Activated naive CD4-positive, alpha-beta T cell treated with anti-CD3 and anti-CD28 coated beads for 36 hours (primary cell): ENCODE data around the gene PPARA. TPM values are rescaled to one million over a fixed set of nuclear protein-coding genes. Genes with fewer than 3 reads are reported as not detected.

Experiments
- CTCF ChIA-PET: fragments of 350-600 bp; sonication (Branson Sonifier 250); formaldehyde crosslinking; loops from one replicate; lab custom pipeline; 2021; ENCODE audit warnings: antibody characterized with exemption; lab: Charles Lee
- DNase-seq: peaks from one replicate; pipeline ENCODE4 v3.0.0-alpha.2; 2020
- H3K27ac Mint-ChIP-seq: one replicate; pipeline ENCODE4 v1.8.0; 2021; ENCODE audit warnings: mild to moderate bottlenecking, mixed read lengths
- H3K27me3 Mint-ChIP-seq: one replicate; pipeline ENCODE4 v1.8.0; 2021; ENCODE audit warnings: low read depth, mixed read lengths
- H3K36me3 Mint-ChIP-seq: one replicate; pipeline ENCODE4 v1.8.0; 2021; ENCODE audit warnings: low read depth, mixed read lengths
- H3K4me1 Mint-ChIP-seq: one replicate; pipeline ENCODE4 v1.8.0; 2021; ENCODE audit warnings: low read depth, mixed read lengths
- H3K4me3 Mint-ChIP-seq: one replicate; pipeline ENCODE4 v1.8.0; 2021; ENCODE audit warnings: mild to moderate bottlenecking, moderate library complexity, mixed read lengths
- H3K9me3 Mint-ChIP-seq: one replicate; pipeline ENCODE4 v1.8.0; 2021; ENCODE audit warnings: mixed read lengths
- intact Hi-C: fragments of 100-400 bp; cut with micrococcal nuclease; formaldehyde crosslinking; loops from one replicate; pipeline ENCODE4 v1.15.1; 2023
- total RNA-seq, 2 experiments: library from RNA; stranded (reverse); gene quantifications; one replicate each; pipeline ENCODE4 v1.2.3, GENCODE V29; 2021

Gene PPARA
- total RNA-seq, 2 experiments from 2014 or later = 4.9 to 6.5 TPM

DNA sequence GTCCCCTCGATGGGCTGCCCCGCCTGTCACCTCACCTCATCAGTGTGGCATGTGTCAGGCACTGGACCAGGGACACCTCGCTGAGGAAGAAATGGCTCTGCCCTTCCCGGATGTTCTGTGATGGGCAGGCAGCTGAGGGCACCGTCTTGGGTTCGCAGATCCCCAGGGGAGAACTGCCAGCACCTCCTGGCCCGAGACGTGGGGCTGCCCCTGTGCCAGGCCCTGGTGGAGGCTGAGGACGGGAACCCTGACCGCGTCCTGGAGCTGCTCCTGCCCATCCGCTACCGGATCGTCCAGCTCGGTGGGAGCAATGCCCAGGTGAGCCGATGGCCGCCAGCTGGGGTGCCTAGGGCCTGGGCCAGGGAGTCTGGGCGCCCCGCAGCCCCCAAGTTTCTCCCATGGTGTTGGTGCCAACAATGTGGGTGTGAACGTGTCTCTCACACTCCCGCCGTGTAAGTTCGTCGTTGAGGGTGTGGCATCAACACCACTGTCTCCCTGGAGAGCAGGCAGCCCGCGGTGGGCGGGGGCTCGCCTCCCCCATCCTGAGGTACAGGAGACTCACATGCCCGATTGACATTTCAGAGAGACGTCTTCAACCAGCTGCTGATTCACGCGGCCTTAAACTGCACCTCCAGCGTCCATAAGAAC lies 139.0 kb downstream of the PPARA start:
- Mint-ChIP-seq H3K27me3 (no peaks in the 10 kb centered on the region), H3K36me3 (no peaks in the 10 kb centered on the region), H3K27ac (no peak overlapping the region), H3K4me3 (no peak overlapping the region), H3K4me1 (peaks cover 2% of the 10 kb centered on the region), H3K9me3 (peaks cover 1% of the 10 kb centered on the region)
- intact Hi-C loops = no loop called here
- CTCF ChIA-PET = no interaction called here
- no peak for DNase-seq

DNA sequence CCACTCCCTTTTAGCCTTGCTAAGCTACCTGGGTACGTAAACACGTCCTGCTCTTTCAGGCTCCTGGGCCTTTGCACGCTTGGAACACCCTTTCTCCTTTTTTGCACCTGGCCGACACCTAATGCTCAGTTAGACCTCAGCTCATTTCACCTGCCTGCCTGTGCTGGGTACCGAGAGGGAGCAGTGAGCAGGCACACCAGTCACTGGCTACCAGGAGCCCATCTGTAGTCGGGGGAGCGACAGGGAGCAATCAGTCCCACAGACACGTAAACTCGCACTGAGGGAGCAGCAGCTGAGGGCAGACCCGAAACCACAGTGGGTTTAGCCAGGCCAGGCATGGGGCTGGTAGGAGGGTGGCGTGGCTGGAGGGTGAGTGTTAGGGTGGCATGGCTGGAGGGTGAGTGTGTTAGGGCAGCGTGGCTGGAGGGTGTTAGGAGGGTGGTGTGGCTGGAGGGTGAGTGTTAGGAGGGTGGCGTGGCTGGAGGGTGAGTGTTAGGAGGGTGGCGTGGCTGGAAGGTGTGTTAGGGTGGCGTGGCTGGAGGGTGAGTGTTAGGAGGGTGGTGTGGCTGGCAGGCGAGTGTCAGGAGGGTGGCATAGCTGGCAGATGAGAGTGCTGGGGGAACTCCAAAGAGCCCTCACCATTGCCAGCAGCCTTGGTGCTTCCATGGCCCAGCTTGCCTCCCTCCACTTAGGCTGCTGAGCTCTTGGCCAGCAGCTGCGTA lies 140.0 kb downstream of the PPARA start:
- CTCF ChIA-PET = no interaction called here
- no peaks in the 10 kb centered on the region for H3K36me3 Mint-ChIP-seq
- no peak overlapping the region for H3K4me3 Mint-ChIP-seq
- H3K9me3 Mint-ChIP-seq = peaks cover 1% of the 10 kb centered on the region
- no peaks in the 10 kb centered on the region for H3K27me3 Mint-ChIP-seq
- intact Hi-C loops = no loop called here
- H3K4me1 Mint-ChIP-seq = peaks cover 5% of the 10 kb centered on the region
- no peak for DNase-seq
- H3K27ac Mint-ChIP-seq = no peak overlapping the region

DNA sequence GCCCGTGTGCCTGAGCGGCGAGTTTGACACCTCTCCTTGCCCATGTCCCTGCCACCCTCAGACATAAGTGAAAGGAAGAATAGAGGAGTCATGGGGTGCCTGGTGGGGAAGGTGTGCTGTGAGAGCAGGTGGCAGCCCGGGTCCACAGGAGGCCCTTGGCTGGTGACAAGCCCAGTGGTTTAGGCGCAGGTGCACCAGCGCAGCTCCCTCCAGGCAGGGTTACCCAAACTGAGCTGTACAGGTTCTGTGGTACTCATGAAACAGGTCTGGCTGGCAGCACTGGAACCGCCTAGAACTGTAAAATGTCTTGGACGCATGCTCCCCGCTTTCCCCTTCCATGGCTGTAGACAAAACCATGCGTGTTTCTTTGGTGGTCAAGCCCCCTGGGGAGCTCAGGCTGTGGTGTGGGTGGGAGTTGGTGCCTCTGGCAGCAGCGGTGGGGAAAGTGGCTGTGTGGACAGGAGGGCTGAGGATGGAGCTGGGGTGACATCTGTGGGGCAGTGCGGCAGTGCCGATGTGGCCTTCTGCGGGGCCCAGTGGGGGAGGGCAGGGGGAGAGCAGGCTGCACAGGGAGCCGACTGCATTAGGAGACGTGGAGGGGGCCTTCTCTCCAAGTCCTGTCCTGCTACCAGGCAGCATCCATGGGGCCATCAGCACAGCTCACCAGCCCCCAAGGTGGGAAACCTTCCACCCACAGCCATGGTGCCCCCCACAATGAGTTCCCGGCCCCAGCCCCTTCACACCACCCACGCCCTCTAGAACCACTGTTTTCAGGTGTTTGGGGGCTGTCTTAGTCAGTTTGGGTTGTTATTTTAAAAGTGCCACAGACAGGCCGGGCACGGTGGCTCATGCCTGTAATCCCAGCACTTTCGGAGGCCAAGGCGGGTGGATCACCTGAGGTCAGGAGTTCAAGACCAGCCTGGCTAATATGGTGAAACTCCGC lies 140.8 kb downstream of the PPARA start:
- Mint-ChIP-seq H3K27me3 (no peaks in the 10 kb centered on the region), H3K4me3 (no peak overlapping the region), H3K9me3 (peaks cover 1% of the 10 kb centered on the region), H3K36me3 (peaks cover under 1% of the 10 kb centered on the region), H3K4me1 (peaks cover 11% of the 10 kb centered on the region), H3K27ac (no peak overlapping the region)
- intact Hi-C loops = no loop called here
- no peak for DNase-seq
- CTCF ChIA-PET = no interaction called here

DNA sequence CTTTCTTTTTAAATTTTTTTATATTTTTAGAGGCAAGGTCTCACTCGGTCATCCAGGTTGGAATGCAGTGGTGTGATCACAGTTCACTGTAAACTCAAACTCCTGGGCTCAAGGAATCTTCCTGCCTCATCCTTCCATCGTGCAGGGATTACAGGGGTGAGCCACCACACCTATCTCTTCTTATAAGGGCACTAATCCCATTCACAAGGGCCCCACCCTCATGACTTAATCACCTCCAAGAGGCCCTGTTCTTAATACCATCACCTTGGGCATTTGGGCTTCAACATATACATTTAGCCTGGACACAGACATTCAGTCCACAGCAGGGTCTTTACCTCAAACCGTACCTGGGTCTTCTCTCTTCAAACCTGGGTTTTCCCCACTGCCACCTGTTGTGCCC lies 141.8 kb downstream of the PPARA start:
- peaks cover 15% of the 10 kb centered on the region for H3K4me1 Mint-ChIP-seq
- H3K36me3 Mint-ChIP-seq = peaks cover 2% of the 10 kb centered on the region
- intact Hi-C loops = no loop called here
- peaks cover 1% of the 10 kb centered on the region for H3K9me3 Mint-ChIP-seq
- no peak overlapping the region for H3K4me3 Mint-ChIP-seq
- CTCF ChIA-PET = no interaction called here
- DNase-seq = no peak
- no peak overlapping the region for H3K27ac Mint-ChIP-seq
- H3K27me3 Mint-ChIP-seq = no peaks in the 10 kb centered on the region

DNA sequence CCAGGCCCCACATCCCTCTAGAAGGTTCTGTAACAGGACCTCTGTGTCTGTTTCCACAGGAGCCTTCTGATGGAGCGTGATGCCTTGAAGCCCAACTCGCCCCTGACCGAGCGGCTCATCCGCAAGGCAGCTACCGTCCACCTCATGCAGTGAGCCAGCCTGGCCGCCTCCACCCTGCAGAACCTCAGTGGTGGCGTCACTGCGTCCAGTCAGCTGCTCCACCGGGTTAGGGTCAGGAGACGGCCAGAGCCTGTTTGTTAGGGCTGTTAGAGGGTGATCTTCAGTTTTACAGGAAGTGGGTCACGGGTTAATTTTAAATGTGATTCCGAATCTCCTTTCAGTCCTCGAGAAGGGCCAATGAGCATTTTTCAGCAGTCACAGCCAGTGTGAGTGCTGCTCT lies 142.4 kb downstream of the PPARA start:
- H3K27ac Mint-ChIP-seq = no peak overlapping the region
- DNase-seq = no peak
- H3K27me3 Mint-ChIP-seq = no peaks in the 10 kb centered on the region
- no peak overlapping the region for H3K4me3 Mint-ChIP-seq
- peaks cover 18% of the 10 kb centered on the region for H3K4me1 Mint-ChIP-seq
- intact Hi-C loops = no loop called here
- CTCF ChIA-PET = no interaction called here
- H3K36me3 Mint-ChIP-seq = peaks cover 6% of the 10 kb centered on the region
- H3K9me3 Mint-ChIP-seq = peaks cover 1% of the 10 kb centered on the region

Other genes with a start within 250 kb of the PPARA start
- not detected for gene WNT7B, start 173.4 kb upstream of the PPARA start, total RNA-seq
- gene CDPF1, start 99.8 kb downstream of the PPARA start, total RNA-seq = 1 to 10 TPM; 6.9 to 8.0 TPM
- not detected for gene PKDREJ, start 112.8 kb downstream of the PPARA start, total RNA-seq
- 1 to 10 TPM; 6.1 to 7.2 TPM for gene TTC38, start 117.5 kb downstream of the PPARA start, total RNA-seq
- gene GTSE1, start 146.3 kb downstream of the PPARA start, total RNA-seq = 10 to 100 TPM; 39.7 to 39.8 TPM
- 10 to 100 TPM; 57.4 TPM for gene TRMU, start 185.2 kb downstream of the PPARA start, total RNA-seq